H1 (cell line): Measurements from ENCODE around the gene CSRNP3.

Source experiments
- GABPA ChIP-seq: IDR thresholded peaks from 2 replicates; pipeline ENCODE4 v1.6.1; 2011; ENCODE audit warnings: mild to moderate bottlenecking, low read length, moderate library complexity, borderline replicate concordance; ENCODE audit not compliant: insufficient read depth
- POLR2A ChIP-seq, 2 experiments: IDR thresholded peaks; 1 replicate in 1 of 2; 2 replicates in 1 of 2; pipeline ENCODE4 v1.6.1; 2011; ENCODE audit warnings: low read depth in 2 of 2, low read length in 2 of 2, mild to moderate bottlenecking in 2 of 2; ENCODE audit errors: control extremely low read depth in 1 of 2
- RAD21 ChIP-seq, 2 experiments: IDR thresholded peaks in 1 of 2; conservative IDR thresholded peaks in 1 of 2; 2 replicates each; pipeline ENCODE4 v1.6.1; 2011; ENCODE audit warnings: low read depth in 2 of 2, low read length in 2 of 2, improper control_type of control experiment in 1 of 2, inconsistent platforms in 1 of 2, mild to moderate bottlenecking in 1 of 2, moderate library complexity in 1 of 2
- TF ChIP-seq, protein P1 (sequence below), 3 experiments: IDR thresholded peaks; 1 replicate in 2 of 3; 2 replicates in 1 of 3; pipeline versions ENCODE4 v1.5.1 to v1.6.1; 2011; ENCODE audit warnings: low read length in 3 of 3, mild to moderate bottlenecking in 3 of 3, inconsistent platforms in 2 of 3, low read depth in 1 of 3, moderate library complexity in 1 of 3; ENCODE audit not compliant: insufficient read depth in 1 of 3; ENCODE audit errors: control extremely low read depth in 1 of 3

DNA sequence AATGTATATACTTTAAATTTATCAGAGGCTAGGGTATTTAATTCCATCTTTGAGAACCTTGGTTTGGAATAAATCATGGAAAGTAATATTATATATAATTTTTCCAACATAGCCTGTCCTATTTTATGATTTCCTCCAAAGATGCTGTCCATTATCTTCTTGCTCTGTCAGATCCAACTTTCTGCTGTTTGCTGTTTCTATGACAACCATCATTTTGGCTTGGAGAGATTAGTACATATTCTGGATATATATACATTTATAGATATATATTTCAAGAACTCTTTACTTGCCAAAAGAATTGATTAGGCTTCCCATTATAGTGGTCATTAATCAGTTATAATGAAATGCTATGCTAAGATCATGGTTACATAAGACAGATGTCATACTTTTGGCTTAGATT is 31.3 kb downstream of the CSRNP3 start:
- TF ChIP-seq, protein P1, sequence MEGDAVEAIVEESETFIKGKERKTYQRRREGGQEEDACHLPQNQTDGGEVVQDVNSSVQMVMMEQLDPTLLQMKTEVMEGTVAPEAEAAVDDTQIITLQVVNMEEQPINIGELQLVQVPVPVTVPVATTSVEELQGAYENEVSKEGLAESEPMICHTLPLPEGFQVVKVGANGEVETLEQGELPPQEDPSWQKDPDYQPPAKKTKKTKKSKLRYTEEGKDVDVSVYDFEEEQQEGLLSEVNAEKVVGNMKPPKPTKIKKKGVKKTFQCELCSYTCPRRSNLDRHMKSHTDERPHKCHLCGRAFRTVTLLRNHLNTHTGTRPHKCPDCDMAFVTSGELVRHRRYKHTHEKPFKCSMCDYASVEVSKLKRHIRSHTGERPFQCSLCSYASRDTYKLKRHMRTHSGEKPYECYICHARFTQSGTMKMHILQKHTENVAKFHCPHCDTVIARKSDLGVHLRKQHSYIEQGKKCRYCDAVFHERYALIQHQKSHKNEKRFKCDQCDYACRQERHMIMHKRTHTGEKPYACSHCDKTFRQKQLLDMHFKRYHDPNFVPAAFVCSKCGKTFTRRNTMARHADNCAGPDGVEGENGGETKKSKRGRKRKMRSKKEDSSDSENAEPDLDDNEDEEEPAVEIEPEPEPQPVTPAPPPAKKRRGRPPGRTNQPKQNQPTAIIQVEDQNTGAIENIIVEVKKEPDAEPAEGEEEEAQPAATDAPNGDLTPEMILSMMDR (IDR thresholded peaks at IDR 0.05; ENCODE audit: control extremely low read depth in 1 of 3, insufficient read depth in 1 of 3, low read depth in 1 of 3, low read length in 3 of 3) = no peak
- TF ChIP-seq POLR2A (IDR thresholded peaks at IDR 0.05; ENCODE audit: control extremely low read depth in 1 of 2, low read depth in 2 of 2, low read length in 2 of 2) (no peak), RAD21 (IDR thresholded peaks at IDR 0.05 in 1 of 2, conservative IDR thresholded peaks at IDR 0.05 in 1 of 2; ENCODE audit: low read depth in 2 of 2, low read length in 2 of 2) (no peak), GABPA (no peak)
